HG03520 (cell line): ENCODE measurements around the gene DUSP28.

ENCODE experiments used
- ATAC-seq: cut with Tn5 transposase; IDR thresholded peaks from one replicate; pipeline ENCODE4 v1.9.1; 2021; ENCODE audit warnings: mild to moderate bottlenecking, moderate library complexity; ENCODE audit not compliant: unreplicated experiment

Gene DUSP28

DNA sequence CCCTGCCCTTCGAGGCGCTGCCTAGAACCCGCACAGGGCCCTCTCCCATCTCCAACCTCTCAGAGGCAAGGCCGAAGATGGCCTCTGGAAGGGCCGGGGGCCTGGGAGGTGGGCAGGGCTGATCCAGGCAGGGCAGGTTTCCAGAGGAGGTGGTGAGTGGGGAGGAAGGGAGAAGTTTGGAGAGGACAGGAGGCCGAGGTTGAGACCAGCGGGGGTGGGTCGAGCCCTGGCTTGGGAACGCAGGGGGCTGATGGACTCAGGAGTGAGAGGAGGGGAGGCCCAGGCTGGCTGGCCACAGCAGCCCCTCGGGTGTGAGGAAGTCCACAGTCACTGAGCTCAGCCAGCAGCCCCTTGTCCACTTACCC lies 36.9 kb downstream of the DUSP28 start:
- ATAC-seq: no peak

DNA sequence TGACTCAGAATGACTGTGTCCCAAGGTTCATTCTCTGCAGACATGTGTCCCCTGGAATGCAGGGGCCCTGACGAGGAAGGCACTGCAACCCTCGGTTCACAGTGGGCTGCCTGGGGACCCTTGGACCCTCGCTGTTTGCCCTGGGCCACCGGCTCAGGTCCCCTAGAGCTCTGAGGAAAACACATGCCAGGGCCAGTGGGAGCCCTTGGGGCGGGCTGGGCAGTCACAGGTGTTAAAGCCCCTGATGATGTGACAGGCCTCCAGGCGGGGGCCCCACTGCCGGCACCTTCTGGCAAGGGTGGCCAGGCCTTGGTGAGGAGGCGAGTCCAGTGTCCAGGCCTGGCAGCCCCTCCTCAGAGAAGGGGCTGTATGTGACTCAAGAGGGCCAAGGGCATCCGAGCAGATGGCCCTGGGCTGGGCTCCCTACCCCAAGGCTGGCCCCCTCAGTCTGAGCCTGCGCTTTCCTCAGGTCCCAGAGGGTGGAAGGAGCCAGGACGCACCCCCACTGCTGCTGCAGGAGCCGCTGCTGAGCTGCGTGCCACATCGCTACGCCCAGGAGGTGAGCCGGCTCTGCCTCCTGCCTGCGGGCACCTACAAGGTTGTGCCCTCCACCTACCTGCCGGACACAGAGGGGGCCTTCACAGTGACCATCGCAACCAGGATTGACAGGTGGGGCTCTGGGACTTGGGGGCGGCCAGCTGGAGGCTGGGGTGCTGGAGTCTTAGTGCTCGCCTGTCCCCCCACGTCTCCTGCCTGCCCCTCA lies 37.4 kb downstream of the DUSP28 start:
- no peak for ATAC-seq

DNA sequence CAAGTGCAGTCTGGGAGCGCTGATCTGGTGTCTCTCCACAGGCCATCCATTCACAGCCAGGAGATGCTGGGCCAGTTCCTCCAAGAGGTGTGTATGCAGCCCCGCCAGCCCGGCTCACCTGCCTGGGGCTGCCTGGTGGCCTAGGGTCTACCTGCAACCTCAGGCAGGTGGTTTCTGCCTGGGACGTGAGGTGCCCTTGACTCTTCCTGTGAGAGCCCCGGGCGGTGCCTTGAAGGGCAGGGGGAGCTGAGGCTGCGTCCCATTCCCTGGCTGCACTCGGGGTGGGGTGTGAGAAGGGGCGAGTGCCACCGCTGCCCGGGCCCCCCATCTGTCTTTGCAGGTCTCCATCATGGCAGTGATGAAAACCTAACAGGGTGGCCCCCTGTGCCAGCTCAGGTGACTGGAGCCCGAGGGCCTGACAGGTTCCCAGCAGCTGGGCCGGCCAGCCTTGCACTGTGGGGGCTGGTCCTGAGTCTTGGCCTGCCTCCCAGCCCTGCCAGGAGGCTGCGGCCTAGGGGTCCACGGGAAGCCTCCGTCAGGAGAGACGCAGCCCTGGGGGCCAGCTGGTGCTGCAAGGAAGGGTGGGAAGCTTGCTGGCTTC lies 38.3 kb downstream of the DUSP28 start:
- ATAC-seq: no peak

DNA sequence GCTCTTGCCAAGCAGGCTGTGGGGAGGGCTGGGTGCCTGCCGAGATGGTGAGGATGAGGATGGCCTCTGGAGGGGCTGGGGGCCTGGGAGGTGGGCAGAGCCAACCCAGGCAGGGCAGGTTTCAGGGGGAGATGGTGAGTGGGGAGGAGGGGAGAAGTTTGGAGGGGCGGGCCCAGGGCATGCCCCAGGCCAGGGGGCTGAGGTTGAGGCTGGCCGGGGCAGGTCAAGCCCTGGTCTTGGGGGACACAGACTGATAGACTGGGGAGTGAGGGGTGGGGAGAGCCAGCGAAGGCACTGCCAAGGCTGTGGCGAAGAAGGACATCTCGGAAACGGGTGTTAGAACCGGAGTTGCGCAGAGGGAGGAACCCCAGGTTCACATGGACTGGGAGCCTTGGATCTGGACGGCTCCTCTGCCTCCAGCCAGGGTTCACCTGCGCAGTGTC lies 39.0 kb downstream of the DUSP28 start:
- ATAC-seq: no peak

DNA sequence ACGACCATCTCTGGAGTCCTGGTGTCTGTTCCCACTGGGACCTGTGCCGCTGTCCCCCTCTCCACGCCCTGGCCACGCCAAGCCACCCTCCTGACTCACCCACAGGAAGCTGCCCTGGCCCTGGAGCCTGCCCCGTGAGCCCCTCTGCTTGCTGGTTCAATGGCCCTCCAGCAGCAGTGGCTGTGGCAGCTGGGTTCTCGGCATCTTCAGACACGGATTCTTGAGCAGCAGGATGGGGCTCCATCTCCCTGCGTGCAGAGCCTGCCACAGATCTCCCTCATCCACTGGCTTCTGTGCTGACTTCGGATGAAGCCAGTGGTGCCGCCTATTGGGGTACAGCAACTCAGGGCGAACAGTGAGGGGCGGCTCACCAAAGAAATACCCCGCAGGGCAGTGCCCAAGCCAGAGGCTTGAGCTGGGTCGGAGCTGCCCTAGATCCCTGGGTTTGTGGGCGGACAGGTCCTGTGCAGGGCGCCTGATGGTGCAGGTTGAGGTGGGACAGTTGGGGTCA lies 40.3 kb downstream of the DUSP28 start:
- ATAC-seq: no peak

DNA sequence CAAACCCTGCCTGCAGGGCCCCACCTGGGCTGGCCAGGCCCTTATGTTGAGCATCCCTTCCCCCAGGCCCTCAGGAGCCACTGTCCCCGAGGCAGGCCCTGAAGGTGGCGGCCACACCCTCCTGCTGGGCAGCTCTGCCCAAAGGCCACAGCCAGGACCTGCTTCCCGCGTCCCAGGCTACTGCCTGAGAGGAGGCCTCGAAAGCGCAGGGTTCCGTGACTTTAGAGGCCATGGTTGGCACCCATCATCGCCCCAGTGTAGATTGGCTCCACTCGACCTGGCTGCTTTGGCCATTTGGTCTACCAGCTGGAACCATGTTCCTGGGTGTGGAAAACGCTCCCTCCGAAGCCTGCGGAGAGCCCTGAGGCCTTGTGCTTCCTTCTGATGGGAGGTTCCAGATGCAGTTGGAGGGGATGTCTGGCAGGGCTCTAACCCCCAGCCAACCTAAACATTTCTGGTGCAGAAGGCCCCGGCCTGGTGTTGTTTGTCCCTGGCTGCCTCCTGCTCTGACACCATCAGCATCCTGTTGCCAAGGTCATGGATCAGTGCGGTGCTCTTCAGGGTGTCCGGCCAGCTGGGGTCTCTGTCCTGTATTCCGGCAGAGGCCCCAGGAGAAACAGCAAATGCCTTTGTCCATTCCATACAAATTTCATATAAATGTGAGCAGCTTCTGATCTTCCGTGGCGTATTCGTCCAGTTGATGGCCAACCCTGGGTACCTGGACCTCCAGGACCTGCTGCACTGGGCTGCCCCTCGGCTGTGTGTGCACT lies 41.1 kb downstream of the DUSP28 start:
- ATAC-seq: no peak

DNA sequence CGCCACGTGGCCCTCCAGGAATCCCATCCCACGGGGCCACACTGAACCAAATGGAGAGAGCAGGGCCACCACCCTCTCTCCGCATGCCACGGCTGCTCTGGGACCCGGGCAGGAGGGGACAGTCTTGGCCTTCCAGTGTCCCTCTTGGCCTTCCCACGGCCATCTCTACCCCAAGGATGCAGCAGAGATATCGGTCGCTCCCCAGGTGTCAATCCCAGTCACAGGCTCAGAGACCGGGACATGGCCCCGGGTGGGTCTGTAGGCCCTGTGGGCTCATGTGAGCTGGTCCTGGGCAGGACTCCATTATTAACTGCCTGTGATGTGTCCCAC lies 41.6 kb downstream of the DUSP28 start:
- no peak for ATAC-seq

DNA sequence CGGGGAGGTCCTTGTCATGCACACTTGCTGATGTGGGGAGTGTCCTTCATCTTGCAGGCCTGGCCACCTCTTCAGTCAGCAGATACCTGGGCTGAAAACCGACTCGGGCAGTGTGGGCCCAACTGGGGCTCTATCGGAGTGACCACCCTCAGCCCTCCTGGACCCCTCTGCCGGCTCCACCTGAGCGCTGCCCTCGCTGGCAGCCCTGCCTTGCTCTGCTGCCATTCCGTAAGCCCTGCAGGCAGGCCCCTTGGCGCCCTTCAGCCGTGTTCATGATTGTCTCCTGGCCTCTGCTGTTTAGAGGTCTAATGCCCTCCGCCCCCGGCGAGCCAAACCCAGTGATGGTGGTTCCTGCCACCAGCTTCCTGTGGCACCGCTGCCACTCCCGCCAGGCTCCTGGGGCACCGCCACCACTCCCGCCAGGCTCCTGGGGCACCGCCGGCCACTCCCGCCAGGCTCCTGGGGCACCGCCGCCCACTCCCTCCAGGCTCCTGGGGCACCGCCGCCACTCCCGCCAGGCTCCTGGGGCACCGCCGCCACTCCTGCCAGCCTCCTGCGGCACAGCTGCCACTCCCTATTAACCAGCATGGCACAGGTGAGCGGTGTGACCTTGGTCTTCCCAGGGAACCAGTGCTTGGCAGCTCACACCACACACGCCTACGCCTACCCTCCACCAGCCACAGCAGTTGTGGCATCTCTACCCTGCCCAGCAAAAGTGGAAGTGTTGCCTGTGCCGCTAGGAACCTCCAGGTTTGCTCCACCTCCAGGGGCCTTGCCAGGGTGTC lies 42.3 kb downstream of the DUSP28 start:
- no peak for ATAC-seq

DNA sequence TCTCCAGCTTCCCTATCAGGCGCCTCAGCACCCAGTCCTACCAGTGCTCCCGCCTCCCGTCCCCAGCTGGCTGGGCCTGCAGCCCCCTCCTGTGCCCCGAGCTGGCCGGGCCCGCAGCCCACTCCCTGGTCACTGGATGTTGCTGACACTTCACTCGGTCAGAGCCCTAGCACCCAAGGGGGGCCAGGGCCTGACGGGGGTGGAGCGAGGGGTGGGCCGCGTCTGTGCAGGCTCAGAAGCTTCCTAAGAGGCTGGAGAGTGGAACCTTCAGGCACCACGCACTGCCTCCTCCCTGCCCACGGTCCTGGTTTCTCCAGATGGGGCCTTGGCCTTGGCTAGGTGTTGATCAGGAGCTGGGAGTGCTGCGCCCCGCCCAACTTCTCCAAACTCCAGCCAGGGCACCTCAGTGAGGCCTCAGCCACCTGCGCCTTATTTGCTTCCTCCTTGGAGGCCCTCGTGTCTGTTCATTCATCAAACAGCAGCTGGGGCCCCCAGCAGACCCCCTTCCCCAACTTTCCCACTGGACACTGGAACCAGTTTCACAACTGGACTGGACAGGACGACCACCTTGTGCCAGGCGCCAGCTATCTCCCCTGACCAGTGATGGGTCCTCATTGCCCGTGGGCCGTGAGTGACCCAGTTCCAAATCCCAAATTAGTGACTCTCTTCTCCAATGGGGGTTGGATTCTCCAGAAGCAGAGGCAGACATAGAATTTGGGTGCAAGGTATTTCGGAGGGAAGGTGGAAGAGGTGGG lies 43.1 kb downstream of the DUSP28 start:
- no peak for ATAC-seq

DNA sequence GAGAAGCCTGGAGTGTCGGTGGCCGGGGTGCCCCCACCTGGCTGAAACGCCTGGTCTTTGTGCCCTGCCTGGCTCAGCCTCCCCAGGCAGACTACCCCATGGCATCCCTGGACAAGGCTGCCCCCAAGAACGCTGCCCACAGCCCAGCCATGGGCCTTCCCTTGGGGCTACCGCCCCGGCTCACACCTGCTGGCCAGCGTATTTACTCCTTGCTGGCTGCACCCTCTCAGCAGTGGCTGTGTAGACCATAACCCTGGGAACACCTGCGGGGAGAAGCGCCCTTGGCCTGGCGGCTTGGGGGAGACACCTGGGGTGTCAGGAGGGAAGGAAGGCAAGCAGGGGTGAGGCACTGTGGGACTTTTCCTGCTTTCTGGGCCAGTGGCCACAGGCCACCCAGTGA lies 43.7 kb downstream of the DUSP28 start:
- ATAC-seq: no peak

DNA sequence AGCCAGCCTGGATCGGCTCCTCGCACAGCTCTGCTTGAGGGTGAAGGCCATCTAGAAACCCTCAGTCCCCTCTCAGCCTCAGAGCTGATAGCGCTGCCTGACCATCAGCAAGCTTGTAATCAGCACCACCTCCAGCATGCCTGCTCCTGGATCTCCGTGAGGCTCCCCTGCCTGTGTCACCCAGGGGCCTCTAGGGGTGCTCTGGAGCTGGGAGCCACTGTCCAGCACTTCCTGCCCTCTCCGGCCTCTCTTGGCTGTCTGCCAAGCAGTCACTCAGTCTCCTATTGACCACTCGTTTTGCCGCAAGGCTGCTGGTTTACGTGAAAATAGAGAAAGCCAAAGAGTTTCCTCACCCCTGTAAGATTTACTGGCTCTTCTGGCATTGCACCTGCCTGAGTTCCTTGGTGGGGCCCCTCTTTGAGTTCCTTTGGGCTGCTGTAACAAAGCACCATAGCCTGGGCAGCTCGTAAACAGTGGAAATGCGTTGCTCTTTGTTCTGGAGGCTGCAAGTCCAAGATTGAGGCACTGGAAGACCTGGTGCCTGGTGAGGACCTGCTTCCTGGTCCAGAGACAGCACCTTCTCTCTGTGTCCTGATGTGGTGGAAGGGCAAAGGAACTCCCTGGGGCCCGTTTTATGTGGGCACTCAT lies 44.3 kb downstream of the DUSP28 start:
- ATAC-seq: no peak

DNA sequence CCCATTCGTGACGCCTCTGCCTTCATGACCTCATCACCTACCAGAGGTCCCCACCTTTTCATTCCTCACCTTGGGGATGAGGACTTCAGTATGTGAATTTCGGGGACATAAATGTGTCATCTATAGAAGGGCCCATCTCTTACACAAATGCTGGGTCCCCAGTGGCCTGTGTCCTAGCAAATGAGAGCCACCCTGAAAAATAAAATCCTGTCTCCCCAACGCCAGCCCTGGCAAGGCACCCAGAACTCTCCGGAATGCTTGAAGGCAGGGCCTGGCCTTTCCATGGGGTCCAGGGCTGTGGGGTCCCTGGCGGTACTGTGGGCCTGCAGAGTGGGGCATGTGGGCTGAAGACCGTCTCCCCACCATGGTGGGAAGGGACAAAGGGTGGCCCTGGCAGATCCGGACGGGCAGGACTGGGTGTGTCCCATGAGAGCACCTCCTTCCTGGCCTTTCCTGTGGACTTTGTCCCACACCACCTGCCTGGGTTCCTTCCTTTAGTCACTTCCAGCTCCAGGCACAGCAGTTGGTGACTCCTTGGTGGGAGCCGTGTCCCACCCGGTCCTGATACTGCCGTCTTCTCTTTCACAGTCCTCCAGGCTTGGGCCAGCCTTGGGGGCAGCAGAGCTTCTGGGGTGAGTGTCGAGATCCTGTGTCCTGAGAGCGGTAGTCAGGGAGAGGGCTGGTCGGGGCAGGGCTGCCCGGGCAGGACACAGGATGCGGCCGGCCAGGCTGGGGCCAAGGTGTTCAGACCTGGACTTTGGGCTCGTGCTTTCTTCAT lies 45.0 kb downstream of the DUSP28 start:
- no peak for ATAC-seq

DNA sequence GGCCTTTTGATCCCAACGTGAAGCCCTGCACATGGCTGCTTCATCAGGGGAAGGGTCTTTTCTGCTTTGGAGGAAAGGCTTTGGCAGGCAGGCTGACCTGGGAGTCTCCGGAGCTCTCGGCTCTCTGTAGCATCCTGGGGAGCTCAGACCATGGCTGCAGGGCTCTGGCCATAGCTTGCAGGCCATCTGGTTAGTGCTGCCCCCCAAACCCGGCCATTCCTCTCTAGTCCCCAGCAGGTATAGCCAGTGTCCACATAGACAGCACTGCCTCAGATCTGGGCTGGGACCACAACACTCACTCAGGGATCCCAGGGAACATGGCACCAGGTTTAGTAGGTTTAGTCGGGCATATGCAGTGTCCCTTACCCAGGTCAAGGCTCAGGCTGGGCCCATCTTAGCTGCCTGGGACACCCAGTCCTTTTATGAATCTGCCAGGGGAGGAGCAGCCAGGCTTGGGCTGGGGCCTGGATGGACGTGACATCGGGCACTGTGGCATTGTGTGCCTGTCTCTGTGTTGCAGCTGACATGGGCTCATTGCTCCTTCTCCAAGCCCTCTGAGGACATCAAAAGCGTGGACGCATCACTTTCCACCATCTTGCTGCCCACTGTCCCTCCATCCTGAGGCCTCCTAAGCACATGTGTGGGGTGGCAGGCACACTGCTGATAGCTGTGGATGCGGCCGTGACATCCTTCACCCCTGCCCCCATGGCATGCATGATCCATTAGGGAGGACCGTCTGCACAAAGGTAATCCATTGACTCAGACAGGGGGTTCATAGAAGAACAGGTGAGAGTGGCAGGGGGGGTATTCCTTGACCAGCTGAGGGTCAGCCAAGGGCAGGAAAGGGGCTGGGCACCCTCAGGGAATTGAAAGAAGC lies 45.9 kb downstream of the DUSP28 start:
- no peak for ATAC-seq

DNA sequence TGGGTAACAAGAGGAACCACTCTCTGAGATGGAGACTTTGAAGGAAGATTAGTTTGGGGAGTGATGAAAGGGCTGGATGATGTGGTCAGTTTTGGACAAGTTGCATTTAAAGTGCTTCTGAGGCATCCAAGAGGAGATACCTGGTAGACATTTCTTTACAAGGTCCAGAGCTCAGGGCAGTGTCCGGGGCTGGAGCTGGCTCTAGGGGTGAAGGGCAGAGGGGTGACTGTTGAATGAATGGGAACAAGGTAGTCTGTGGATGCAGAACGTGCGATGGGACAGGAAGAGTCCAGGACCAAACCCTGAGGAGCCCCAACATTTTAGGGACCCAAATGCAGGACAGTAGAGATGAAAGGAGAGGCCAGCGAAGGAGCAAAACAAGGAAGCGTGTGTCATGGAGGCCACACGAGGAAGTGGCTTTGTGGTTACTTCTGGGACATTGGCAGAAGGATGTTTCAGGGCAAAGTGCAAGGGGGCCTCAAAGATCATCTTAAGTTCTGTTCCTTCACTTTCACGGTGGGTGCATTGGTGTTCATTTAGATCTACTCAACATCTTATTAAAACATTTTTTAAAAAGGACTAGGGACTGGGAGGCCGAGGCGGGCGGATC lies 51.5 kb downstream of the DUSP28 start:
- no peak for ATAC-seq
